ENCODE data around the gene ARHGEF40.

The ARHGEF40 gene

GRCh38 chr14:21112255-21112654 is 42.2 kb downstream of the ARHGEF40 start:
- Histone ChIP-seq H3K4me1 (ENCODE audit: control insufficient read depth, insufficient read depth, low read length) (peaks cover 8% of the 10 kb centered on the region; the same call in 1 of the 2 replicates), H3K9me3 (ENCODE audit: control insufficient read depth, insufficient read depth, low read depth, low read length) (no peaks in the 10 kb centered on the region), H3K9ac (ENCODE audit: low read length) (no peak overlapping the region), H3K36me3 (ENCODE audit: control insufficient read depth, insufficient read depth, low read length) (no peaks in the 10 kb centered on the region), H3K4me3 (ENCODE audit: low read depth, low read length) (no peak overlapping the region), H3K27me3 (ENCODE audit: control insufficient read depth, insufficient read depth, low read length) (no peaks in the 10 kb centered on the region), H3K27ac (ENCODE audit: low read depth, low read length) (no peak overlapping the region)

- H3K27me3 ChIP-seq (ENCODE audit: control insufficient read depth, insufficient read depth, low read length) = no peaks in the 10 kb centered on the region
- H3K4me1 ChIP-seq (ENCODE audit: control insufficient read depth, insufficient read depth, low read length) = peaks cover 5% of the 10 kb centered on the region; the same call in 1 of the 2 replicates
- H3K4me3 ChIP-seq (ENCODE audit: low read depth, low read length) = no peak overlapping the region
- H3K9ac ChIP-seq (ENCODE audit: low read length) = no peak overlapping the region
- no peaks in the 10 kb centered on the region for H3K9me3 ChIP-seq (ENCODE audit: control insufficient read depth, insufficient read depth, low read depth, low read length)
- no peak overlapping the region for H3K27ac ChIP-seq (ENCODE audit: low read depth, low read length)
- H3K36me3 ChIP-seq (ENCODE audit: control insufficient read depth, insufficient read depth, low read length) = no peaks in the 10 kb centered on the region
Observed at GRCh38 chr14:21113369-21113768, 43.3 kb downstream of the ARHGEF40 start.

GRCh38 chr14:21118933-21119332 is 48.8 kb downstream of the ARHGEF40 start:
- Histone ChIP-seq H3K27me3 (ENCODE audit: control insufficient read depth, insufficient read depth, low read length) (no peaks in the 10 kb centered on the region), H3K4me1 (ENCODE audit: control insufficient read depth, insufficient read depth, low read length) (no peaks in the 10 kb centered on the region), H3K4me3 (ENCODE audit: low read depth, low read length) (no peak overlapping the region), H3K9me3 (ENCODE audit: control insufficient read depth, insufficient read depth, low read depth, low read length) (no peaks in the 10 kb centered on the region), H3K27ac (ENCODE audit: low read depth, low read length) (no peak overlapping the region), H3K9ac (ENCODE audit: low read length) (no peak overlapping the region), H3K36me3 (ENCODE audit: control insufficient read depth, insufficient read depth, low read length) (no peaks in the 10 kb centered on the region)

GRCh38 chr14:21120686-21121085 is 50.6 kb downstream of the ARHGEF40 start:
- H3K9me3 ChIP-seq (ENCODE audit: control insufficient read depth, insufficient read depth, low read depth, low read length) = no peaks in the 10 kb centered on the region
- no peaks in the 10 kb centered on the region for H3K36me3 ChIP-seq (ENCODE audit: control insufficient read depth, insufficient read depth, low read length)
- H3K4me3 ChIP-seq (ENCODE audit: low read depth, low read length) = no peak overlapping the region
- no peaks in the 10 kb centered on the region for H3K27me3 ChIP-seq (ENCODE audit: control insufficient read depth, insufficient read depth, low read length)
- H3K27ac ChIP-seq (ENCODE audit: low read depth, low read length) = no peak overlapping the region
- no peaks in the 10 kb centered on the region for H3K4me1 ChIP-seq (ENCODE audit: control insufficient read depth, insufficient read depth, low read length)
- no peak overlapping the region for H3K9ac ChIP-seq (ENCODE audit: low read length)

GRCh38 chr14:21121122-21121521 is 51.0 kb downstream of the ARHGEF40 start:
- Histone ChIP-seq H3K27me3 (ENCODE audit: control insufficient read depth, insufficient read depth, low read length) (no peaks in the 10 kb centered on the region), H3K4me3 (ENCODE audit: low read depth, low read length) (no peak overlapping the region), H3K27ac (ENCODE audit: low read depth, low read length) (no peak overlapping the region), H3K9ac (ENCODE audit: low read length) (no peak overlapping the region), H3K4me1 (ENCODE audit: control insufficient read depth, insufficient read depth, low read length) (no peaks in the 10 kb centered on the region), H3K9me3 (ENCODE audit: control insufficient read depth, insufficient read depth, low read depth, low read length) (no peaks in the 10 kb centered on the region), H3K36me3 (ENCODE audit: control insufficient read depth, insufficient read depth, low read length) (no peaks in the 10 kb centered on the region)

- Histone ChIP-seq H3K4me3 (ENCODE audit: low read depth, low read length) (no peak overlapping the region), H3K9ac (ENCODE audit: low read length) (no peak overlapping the region), H3K9me3 (ENCODE audit: control insufficient read depth, insufficient read depth, low read depth, low read length) (no peaks in the 10 kb centered on the region), H3K4me1 (ENCODE audit: control insufficient read depth, insufficient read depth, low read length) (no peaks in the 10 kb centered on the region), H3K36me3 (ENCODE audit: control insufficient read depth, insufficient read depth, low read length) (no peaks in the 10 kb centered on the region), H3K27ac (ENCODE audit: low read depth, low read length) (no peak overlapping the region), H3K27me3 (ENCODE audit: control insufficient read depth, insufficient read depth, low read length) (no peaks in the 10 kb centered on the region)
Observed at GRCh38 chr14:21123429-21123828, 53.3 kb downstream of the ARHGEF40 start.

- no peak overlapping the region for H3K9ac ChIP-seq (ENCODE audit: low read length)
- no peaks in the 10 kb centered on the region for H3K27me3 ChIP-seq (ENCODE audit: control insufficient read depth, insufficient read depth, low read length)
- H3K4me3 ChIP-seq (ENCODE audit: low read depth, low read length) = no peak overlapping the region
- no peaks in the 10 kb centered on the region for H3K36me3 ChIP-seq (ENCODE audit: control insufficient read depth, insufficient read depth, low read length)
- peaks cover 6% of the 10 kb centered on the region; the same call in 1 of the 2 replicates for H3K4me1 ChIP-seq (ENCODE audit: control insufficient read depth, insufficient read depth, low read length)
- no peak overlapping the region for H3K27ac ChIP-seq (ENCODE audit: low read depth, low read length)
- H3K9me3 ChIP-seq (ENCODE audit: control insufficient read depth, insufficient read depth, low read depth, low read length) = no peaks in the 10 kb centered on the region; the same call in none of the 2 replicates
Observed at GRCh38 chr14:21133901-21134300, 63.8 kb downstream of the ARHGEF40 start.

- Histone ChIP-seq H3K27ac (ENCODE audit: low read depth, low read length) (no peak overlapping the region), H3K36me3 (ENCODE audit: control insufficient read depth, insufficient read depth, low read length) (no peaks in the 10 kb centered on the region), H3K9ac (ENCODE audit: low read length) (no peak overlapping the region), H3K27me3 (ENCODE audit: control insufficient read depth, insufficient read depth, low read length) (no peaks in the 10 kb centered on the region), H3K9me3 (ENCODE audit: control insufficient read depth, insufficient read depth, low read depth, low read length) (no peaks in the 10 kb centered on the region; the same call in none of the 2 replicates), H3K4me3 (ENCODE audit: low read depth, low read length) (no peak overlapping the region), H3K4me1 (ENCODE audit: control insufficient read depth, insufficient read depth, low read length) (peaks cover 6% of the 10 kb centered on the region; the same call in 1 of the 2 replicates)
Observed at GRCh38 chr14:21136024-21136423, 65.9 kb downstream of the ARHGEF40 start.
